NCI-H2029 treated with DMSO at 0.1 percent for 48 hours (cell line): ENCODE measurements around the gene BRINP3.

Experiments
- DNase-seq: peaks from one replicate; lab custom pipeline; 2025; lab: John Stamatoyannopoulos, UW

Gene BRINP3

DNA sequence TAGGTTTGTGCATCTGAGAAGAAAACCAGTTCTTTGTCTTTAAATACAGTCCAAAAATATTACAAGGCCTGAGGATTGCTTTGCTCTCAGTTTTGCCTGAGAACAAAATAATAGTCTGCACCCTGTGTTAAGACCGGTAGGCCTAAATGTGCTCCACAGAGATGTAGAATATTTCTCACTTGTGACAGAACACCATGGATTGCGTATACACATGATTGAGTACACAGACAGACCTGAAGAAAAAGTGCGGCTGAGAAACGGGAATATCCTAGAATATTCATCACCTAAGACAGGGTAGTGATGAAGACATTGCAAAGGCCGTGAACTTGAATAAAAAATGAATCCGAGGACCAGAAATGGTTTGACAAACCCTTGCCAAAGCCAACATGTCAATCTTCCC lies 155.4 kb downstream of the BRINP3 start:
- DNase-seq: no peak

DNA sequence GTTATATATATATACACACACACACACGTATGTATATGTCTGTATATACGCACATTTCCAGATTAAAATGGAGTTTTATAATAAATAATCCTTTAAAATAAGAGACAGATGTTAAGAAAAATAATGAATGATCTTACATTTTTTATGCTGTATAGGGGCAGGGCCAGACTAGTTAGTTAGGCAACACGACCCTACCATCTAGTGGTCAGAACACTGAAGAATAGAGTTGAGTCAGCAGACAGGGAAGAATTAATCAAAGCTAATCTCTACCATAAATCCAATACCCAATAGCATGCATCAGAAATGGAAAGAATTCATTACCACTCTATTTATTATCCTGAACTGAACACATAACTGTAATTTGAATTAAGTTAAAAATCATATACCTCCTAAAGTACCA lies 156.7 kb downstream of the BRINP3 start:
- DNase-seq: no peak

DNA sequence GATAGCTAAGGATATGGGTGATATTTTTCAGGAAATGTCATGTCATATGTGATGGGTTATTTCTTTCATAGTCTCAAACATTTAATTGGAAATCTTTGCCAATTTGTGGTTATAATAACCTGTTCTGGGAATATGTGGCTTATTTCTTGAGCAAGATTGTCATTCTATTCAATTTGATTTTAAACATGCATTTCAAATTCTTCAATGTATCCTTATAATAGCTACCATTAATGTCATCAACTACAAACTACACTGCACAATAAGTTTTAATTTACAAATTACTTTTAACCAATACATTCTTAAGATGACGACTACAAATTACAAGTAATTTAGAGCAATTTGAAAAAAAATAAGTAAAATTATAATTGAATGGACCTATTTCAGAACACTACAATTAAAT lies 164.9 kb downstream of the BRINP3 start:
- no peak for DNase-seq

DNA sequence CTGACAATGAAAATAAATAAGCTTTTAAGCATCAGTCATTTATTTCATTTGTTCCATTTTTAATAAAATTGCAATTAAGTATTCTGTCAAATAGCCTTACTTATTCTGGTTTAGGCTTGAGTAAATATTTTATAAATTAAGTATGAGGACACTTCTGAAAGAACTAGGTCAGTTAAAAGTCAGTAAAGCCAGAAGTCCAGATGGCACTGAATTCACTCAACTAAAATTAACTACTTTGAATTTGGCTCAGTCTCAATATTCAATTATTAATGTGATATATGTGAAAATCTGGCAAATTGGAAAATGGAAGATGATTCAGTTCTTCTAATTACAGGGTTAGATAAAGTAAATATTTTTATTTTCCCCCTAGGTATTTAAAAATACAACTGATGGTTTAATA lies 174.2 kb downstream of the BRINP3 start:
- no peak for DNase-seq

DNA sequence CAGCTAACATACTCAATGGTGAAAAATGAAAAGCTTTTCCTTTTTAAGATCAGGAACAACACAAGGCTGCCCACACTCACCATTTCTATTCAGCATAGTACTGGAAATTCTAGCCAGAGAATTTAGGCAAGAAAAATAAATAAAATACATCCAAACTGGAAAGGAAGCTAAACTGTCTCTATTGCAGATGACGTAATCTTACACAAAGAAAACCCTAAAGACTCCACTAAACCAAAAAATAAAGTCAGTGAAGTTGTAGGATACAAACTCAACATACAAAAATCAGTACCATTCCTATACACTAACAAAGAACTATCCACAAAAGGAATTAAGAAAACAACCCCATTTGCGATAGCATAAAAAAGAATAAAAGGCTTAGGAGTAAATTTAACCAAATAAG lies 181.2 kb downstream of the BRINP3 start:
- DNase-seq: no peak

DNA sequence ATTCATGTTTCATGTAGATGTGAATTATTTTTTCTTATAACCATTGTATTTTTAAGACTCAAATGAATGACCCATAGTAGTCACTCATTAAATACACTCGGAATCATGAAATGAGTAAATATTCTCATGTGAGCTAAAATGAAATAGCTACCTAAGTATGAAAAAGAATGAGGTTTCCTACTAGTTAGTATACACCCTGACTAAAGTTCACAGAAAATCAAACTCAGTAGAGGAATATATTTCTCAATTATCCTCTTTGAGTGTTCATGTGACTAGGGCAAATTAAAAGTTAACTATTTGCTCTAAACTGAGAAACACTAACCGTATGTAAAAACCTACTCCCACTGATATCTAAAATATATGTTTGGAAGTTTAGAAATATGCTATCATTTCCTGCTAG lies 187.8 kb downstream of the BRINP3 start:
- DNase-seq: no peak

DNA sequence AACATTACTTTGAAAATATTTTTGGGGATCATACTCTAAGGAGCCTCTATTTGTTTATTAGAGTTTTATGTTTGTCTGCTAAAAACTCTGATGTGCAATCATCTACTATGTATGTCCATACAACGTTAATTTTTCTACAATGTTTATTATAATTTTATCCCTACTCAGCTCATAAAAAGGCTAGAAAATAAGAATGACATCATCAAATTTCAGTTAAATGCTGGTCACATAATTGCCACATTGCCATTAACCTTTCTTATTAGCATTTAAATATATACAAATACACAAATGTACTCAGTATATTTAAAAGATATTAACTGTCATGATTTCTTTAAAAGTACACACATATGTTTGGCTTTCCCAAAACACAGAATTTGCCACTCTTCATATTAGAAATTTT lies 191.6 kb downstream of the BRINP3 start:
- no peak for DNase-seq

DNA sequence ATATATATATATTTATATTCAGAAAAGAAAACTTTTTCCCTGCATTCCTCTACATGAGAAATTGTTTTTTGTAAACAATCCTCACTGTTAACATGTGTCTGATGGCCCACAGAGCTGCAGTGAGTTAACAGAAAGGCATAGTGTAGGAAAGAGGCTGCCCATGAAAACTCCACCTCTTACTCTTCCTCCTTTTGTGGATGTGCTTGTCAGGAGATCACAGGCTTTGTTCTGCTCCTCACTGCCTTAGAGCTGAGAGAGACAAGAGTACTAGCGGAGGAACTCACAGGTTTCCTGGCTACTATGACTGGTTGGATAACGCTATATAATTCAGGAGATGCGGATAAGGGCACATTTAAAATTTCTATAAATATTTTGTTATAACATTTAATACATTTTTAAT lies 200.6 kb downstream of the BRINP3 start:
- no peak for DNase-seq

DNA sequence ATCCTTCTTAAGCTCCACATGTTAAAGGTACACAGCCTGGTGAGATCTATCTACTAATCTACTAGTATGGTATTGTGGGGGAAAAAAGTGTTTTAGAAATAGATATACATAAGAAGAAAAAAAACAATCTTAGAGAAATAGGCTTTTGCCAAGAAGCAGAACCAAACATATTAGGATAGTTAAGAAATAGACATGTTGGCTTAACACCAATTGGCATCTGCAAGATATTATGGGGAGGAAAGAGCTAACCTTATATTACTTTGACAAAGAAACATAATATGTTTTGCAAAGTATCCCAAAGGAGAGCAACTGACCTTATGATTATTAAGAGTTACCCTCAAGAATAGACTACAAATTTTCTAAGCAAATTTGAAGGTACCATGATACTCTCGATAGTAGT lies 202.9 kb downstream of the BRINP3 start:
- no peak for DNase-seq

DNA sequence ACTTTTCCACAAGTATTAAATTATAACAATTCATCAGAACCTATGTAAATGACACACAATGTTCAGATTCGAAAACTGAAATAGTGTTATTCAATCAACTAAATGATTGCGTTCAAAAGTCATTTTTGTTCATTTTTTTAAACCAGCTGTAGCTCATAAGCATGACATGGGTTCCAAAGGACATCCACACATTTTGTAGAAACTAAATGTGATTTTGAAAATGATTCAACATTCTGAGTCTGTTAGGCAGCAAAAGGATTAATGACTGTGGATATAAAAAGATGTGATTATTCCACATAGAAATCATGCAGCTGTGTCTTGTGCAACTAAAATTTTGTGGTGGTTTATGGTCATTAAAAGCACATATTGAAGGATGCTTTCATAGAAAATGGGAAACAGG lies 204.5 kb downstream of the BRINP3 start:
- no peak for DNase-seq

DNA sequence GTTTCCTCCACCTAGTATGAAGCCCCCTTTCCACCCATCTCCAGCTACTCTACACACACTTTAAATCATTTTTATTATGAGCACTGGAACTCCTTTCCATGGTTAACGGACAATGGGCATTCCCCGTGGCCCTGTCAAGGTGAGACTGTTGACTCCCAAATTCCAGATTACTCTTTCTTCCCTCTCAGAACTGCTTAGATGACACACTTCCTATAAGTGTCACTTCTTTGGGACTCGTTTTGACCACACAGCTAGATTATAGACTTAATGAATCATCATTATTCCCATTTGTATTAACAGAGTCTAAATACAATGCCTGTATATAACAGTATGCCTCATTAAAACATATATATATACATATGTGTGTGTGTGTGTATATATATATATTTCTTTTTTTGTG lies 215.1 kb downstream of the BRINP3 start:
- DNase-seq: no peak

DNA sequence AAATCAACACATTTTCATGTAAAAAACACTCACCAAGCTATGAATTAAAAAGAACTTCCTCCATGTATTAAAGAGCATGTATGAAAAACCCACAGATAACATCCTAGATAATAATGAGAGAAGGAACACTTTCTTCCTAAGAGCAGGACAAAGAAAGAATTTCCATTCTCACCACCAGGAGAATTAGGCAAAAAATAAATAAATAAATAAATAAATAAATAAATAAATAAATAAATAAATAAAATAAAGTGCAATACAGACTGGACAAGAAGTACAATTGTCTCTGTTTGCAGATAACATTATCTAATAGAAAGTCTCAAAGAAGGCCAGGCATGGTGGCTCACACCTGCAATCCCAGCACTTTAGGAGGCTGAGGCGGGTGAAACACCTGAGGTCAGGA lies 218.2 kb downstream of the BRINP3 start:
- DNase-seq: no peak

DNA sequence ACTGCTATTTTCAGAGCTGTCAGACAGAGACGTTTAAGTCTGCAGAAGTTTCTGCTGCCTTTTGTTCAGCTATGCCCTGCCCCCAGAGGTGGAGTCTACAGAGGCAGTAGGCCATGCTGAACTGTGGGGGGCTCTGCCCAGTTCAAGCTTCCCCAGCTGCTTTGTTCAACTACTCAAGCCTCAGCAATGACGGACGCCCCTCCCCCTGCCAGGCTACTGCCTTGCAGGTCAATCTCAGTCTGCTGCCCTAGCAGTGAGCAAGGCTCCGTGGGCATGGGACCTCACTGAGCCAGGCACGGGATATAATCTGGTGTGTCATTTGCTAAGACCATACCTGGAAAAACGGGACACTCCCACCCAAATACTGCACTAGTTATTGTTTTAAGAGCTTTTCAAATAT lies 219.7 kb downstream of the BRINP3 start:
- no peak for DNase-seq

DNA sequence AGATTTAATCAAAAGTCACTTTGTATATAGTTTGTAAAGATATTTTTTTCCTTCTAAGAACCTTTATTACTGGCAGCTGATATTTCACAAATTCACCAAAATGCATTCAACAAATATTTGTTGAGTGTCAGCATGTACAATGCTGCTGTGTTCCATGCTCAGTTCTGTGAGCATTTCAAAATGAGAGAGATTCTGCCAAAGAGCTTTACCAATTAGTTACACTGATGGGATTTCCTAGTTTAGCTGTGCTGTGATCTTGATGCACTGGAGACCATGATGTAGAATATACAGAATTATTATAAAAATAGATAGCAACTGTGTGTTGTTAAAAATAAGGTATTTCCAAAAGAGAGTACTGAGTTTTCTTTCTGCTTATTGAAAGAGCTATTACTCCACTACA lies 225.6 kb downstream of the BRINP3 start:
- no peak for DNase-seq

DNA sequence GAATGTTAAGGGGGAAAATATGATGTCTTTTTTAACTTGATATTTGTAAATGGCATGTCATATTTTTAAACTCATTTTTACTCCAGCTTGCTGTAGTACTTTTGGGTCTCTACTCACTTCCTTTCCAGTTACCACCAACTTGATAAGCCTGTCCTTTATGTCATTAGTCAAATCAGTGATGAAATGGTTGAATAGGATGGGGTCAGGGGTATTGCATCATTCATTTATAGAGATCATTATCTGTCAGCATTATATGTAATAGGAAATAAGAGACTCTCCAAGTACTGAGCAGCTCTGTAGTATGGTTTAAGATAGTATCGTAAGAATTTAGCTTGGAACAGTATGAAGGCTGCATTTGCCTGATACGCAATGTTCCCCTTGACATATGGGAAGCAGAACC lies 227.3 kb downstream of the BRINP3 start:
- no peak for DNase-seq

DNA sequence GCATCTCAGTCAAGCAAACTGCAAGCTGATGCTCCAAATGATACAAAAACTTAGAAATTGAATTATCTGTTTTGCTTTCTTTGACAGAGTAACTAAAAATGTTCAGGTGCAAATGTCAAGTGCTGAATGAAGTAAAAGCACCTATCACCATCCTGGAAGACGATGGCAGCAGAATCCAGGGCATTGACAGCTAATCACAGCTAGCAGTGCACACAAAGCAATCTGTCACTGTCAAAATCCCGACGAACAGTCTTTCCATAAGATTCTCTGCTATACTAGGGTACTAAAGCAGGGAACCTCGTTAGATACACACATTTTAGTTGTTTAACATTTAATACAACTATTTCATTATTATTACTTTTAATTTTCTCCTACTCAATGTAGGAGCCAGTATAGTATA lies 233.3 kb downstream of the BRINP3 start:
- no peak for DNase-seq

DNA sequence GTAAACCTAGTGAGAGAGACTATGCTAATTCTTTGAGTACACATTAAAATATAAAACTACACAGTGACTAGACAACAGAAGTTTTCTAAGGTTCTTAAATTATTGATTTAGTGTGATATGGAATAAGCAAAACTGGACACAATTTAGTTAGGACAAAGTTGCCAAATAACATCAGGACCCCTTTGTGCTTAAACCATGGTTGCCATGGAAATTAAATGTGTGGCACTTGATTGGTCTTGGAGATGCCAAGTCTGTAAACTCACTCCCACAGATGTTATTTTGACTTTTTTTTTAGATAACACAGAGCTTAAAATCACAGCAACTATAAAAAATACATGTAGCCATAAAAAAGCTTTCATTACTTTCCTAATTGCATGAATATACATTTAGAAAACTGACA lies 234.6 kb downstream of the BRINP3 start:
- DNase-seq: no peak

DNA sequence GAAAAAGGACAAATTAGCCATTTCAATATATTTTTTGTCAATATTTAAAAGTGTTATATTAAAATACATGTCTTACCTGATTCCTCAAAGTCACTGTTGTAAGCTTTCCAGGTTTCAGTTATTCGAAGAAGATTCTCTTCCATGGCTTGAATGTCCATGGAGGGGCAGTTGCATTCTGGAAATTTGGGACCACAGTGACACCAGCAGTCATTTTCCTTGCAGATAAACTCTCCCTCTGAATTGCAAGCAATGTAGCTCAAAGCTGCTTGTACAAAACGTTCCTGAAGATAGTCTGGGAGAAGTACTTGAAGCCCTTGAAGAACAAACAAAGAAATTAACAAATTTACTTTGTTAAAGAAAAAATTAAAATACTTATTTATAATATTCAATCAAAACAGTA lies 251.7 kb downstream of the BRINP3 start:
- no peak for DNase-seq

DNA sequence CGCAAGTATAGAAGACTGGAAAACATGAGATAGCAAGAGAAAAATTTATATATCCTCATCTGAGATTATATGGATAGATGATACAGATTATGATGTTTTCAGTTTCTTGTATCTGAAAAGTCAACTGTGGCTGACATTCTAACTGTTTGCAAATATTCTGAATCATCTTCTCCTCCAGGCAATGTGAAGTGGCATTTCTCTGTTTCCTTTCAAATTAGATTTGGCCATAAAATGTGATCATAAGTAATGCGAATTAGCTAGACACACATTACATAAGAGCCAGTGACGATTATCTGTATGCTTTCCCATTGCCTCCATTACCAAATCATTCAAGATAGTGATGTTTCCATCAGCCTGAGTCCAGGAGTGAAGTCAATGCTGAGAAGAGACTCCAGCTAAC lies 265.2 kb downstream of the BRINP3 start:
- DNase-seq: no peak

DNA sequence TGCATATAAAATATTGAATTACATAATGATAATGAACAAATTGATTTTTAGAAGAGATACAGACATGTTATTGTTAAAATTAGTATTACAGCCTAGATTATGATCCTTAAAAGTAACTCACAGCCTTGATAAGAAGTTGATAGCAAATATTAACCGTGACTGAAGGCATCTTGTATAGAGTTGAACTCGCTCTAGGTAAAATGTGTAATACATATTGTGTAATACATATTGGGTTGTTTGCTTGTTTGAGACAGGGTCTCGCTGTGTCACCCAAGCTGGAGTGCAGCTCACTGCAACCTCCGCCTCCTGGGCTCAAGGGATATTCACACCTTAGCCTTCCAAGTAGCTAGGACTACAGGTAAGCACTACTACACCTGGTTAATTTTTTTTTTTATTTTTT lies 269.9 kb downstream of the BRINP3 start:
- DNase-seq: no peak

DNA sequence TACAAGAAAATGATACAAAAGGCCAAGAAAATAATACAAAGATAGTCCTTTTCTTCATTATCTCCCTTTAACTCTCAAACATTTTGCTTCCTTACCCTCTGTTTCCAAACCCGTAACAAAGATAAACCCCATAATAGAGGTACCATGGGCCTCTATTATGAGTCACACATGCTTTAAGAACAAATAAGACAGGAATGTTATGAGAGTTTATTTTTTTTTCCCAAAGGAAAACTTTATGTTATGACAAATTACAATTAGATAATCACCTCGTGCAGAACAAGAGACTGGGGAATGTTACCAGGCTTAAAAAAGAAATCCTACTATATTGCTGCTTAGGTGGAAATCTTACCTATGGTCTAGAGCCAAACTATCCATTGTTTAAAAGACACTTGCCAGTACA lies 272.0 kb downstream of the BRINP3 start:
- DNase-seq: no peak

DNA sequence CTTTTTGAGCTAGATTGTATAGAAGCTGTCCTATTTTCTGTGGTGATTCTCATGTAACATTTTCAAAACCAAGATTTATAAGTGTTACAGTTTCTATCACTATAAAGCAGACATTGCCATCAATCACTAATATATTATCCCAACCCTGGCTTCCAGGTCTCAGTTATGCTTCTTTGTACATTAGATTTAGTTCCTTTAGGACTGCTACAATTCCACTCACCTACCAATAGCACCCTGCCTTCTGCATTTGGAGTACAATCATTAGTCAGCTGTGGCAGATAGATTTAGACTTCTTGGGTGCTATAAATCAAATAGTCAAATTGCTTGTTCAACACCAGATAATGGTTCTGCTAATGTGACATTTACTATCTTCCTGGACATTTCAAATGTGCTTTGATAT lies 281.6 kb downstream of the BRINP3 start:
- no peak for DNase-seq

DNA sequence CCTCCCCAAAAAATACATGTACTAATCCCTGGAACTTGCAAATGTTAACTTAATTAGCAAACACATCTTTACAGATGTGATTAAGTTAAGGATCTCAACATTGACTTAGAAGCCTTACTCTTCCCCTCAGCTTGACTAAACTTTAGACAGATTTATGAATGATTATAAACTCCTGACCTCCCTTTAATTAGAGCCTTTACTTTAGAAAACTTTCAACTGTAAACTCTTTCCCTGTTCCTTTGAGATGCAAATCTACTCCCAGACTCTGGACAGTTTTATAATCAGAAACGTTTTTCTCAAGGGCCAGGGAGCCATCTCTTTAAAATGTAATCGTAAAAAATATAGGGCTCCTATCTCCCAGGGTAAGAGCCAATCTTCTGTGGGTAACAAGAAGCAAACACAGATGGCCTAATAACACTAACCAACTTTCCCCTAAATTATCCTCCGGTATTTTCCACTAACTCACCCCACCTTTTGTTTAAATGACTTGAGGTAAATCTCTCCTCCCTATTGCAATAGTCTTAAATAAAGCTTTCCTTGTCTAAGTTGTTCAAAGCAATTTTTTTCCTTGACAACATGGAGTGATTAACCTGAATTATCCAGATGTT lies 284.1 kb downstream of the BRINP3 start:
- DNase-seq: no peak

DNA sequence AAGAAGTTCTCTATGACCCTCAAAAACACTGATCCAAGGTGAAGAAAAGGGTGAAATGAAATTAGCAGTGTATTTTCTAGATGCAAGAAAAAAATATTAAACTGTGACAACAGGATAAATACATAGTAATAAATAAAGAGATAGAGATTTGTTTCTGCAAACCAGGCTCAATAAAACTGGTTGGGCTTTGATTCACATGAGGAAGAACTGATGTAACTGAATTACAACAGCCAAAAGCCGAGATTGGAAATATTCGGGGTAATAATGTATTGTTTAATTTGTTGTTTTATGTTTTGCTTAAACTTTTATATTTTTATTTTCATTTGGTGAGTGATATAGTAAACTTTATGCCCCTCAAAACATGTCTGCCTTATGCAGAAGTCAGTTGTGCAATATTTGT lies 285.0 kb downstream of the BRINP3 start:
- DNase-seq: no peak

DNA sequence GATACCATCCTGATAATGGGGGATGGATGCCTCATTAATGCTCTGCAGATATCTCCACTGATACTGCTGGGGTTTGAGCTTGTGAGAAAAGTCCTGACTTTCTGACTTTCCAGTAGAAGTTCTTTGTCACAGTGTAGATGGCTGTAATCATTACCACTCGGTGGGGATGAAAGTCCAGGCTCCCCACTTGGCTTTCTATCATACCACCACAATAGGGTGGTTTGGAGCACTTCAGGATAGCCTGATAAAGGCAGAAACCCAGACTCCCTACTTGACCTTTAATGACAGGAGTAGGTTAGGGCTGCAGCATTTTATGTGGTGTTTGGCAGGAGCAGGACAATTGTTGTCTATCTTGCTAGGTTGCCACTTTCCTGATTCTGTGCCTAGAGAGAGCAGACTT lies 294.1 kb downstream of the BRINP3 start:
- no peak for DNase-seq
